DOHH2 (cell line): ENCODE measurements around the gene B3GALT6.

Experiments
- H3F3A ChIP-seq: fragments of 200-600 bp; sonication (generic), shearing (Covaris generic); 2 replicates; pipeline ENCODE4 v1.6.0; 2016; ENCODE audit warnings: antibody characterized with exemption, mild to moderate bottlenecking; ENCODE audit not compliant: control insufficient read depth, insufficient read depth
- H3K27ac ChIP-seq: fragments of 200-600 bp; sonication (generic); 2 replicates; pipeline ENCODE4 v1.5.1; 2014; ENCODE audit warnings: low read depth, mild to moderate bottlenecking, low read length, moderate library complexity
- H3K27me3 ChIP-seq: fragments of 200-600 bp; sonication (generic); 2 replicates; pipeline ENCODE4 v1.6.1; 2014; ENCODE audit warnings: mild to moderate bottlenecking, low read length, mixed read lengths; ENCODE audit not compliant: control insufficient read depth
- H3K36me3 ChIP-seq: fragments of 200-600 bp; sonication (generic); 2 replicates; pipeline ENCODE4 v1.6.1; 2014; ENCODE audit warnings: mild to moderate bottlenecking, low read length, moderate library complexity, mixed read lengths; ENCODE audit not compliant: control insufficient read depth
- H3K4me1 ChIP-seq: fragments of 200-600 bp; sonication (generic); 2 replicates; pipeline ENCODE4 v1.6.1; 2014; ENCODE audit warnings: mild to moderate bottlenecking, low read length, mixed read lengths; ENCODE audit not compliant: control insufficient read depth
- H3K4me2 ChIP-seq: fragments of 200-600 bp; sonication (generic); 2 replicates; pipeline ENCODE4 v1.6.0; 2014; ENCODE audit warnings: mild to moderate bottlenecking, low read length, moderate library complexity
- H3K4me3 ChIP-seq: fragments of 200-600 bp; sonication (generic); 2 replicates; pipeline ENCODE4 v1.5.1; 2014; ENCODE audit warnings: mild to moderate bottlenecking, low read length, mixed read lengths
- H3K79me2 ChIP-seq: fragments of 200-600 bp; sonication (generic); 2 replicates; pipeline ENCODE4 v1.6.1; 2014; ENCODE audit warnings: mild to moderate bottlenecking, low read length, mixed read lengths; ENCODE audit not compliant: control insufficient read depth
- H3K9me2 ChIP-seq: fragments of 200-600 bp; sonication (generic); replicated peaks from 2 replicates; pipeline ENCODE4 v1.6.1; 2014; ENCODE audit warnings: mild to moderate bottlenecking, low read length, mixed read lengths; ENCODE audit not compliant: control insufficient read depth
- H3K9me3 ChIP-seq: fragments of 200-600 bp; sonication (generic); 2 replicates; pipeline ENCODE4 v1.6.1; 2014; ENCODE audit warnings: antibody characterized with exemption, low read length, mixed read lengths; ENCODE audit not compliant: control insufficient read depth, insufficient read depth
- H4K20me1 ChIP-seq: fragments of 200-600 bp; sonication (generic); 2 replicates; pipeline ENCODE4 v1.6.0; 2014; ENCODE audit warnings: low read depth, mild to moderate bottlenecking, antibody characterized with exemption, low read length, moderate library complexity; ENCODE audit not compliant: control insufficient read depth, insufficient read depth
- EZH2phosphoT487 ChIP-seq: fragments of 200-600 bp; sonication (generic); IDR thresholded peaks from 2 replicates; pipeline ENCODE4 v1.6.1; 2017; ENCODE audit warnings: borderline replicate concordance, mild to moderate bottlenecking, antibody characterized with exemption, low read length, moderate library complexity, mixed read lengths
- TF ChIP-seq, protein P1 (sequence below): fragments of 200-600 bp; sonication (generic); IDR thresholded peaks from one replicate; pipeline ENCODE4 v1.5.1; 2014; ENCODE audit warnings: antibody characterized with exemption, mild to moderate bottlenecking, low read depth, low read length; ENCODE audit not compliant: poor library complexity, severe bottlenecking

B3GALT6 gene

DNA sequence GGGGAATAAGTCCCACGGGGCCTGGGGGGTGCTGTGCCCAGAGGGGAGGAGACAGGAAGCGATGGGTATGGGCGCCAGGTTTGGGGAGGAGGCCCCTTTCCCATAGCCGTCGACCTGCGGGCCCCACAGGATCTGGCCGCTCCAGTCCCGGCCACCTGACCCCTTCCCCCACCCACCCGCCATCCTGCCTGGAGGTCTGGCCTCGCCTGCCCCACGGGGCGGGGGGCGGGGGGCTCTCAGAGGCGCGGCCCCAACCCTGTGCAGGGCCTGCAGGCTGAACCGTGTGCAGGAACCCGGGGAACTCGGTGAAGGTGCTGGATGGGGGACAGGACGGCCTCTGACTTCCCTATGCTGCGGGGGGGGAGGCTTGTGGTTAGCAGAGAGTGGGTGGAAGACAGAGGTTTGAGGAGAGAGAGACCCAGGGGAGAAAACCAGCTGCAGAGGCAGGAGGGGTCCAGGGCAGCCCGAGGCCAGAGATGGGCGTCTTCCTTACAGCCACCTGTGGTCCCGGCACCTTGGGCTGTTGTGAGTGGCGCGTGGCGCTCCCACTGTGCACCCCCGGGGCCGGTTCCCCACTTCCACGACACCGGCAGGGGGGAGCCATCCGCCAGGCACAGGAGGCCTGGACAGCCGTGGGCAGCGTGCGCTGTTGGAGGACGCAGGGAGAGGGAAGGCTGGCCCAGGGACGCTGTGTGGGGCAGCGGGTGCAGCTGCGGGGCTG is 23.2 kb upstream of the B3GALT6 start:
- no peak overlapping the region for H3K4me2 ChIP-seq
- H3K4me3 ChIP-seq, result no peak overlapping the region

DNA sequence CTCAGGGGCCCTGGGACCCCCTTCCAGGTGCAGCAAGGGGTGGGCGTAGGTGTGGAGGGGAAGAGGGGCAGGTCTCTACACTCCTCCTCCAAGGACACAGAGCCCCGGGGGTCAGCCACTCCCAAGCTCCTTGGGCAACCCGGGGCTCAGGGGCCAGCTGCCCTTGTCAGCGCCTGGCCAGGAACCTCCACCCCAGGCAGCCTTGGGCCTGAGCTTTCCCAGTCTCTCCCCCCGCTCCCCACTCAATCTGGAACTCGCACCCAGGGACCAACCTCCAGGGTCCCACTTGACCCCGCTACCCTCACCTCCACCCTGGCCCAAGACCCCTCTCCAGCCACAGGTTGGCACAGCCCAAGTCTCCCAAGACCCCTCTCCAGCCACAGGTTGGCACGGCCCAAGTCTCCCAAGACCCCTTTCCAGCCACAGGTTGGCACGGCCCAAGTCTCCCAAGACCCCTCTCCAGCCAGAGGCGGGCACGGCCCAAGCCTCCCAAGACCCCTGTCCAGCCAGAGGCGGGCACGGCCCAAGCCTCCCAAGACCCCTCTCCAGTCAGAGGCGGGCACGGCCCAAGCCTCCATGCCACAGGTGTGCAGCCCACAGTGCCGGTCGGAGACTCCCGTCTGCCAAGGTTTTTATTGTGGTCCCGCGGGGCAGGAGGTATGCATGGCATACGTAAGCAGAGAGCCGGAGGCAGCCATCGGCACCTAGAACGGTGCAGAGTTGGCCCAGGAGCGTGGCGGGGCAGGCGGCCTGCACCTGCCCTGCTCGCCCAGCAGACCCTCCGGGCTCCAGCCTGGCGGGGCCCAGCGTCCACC is 21.1 kb upstream of the B3GALT6 start:
- no peaks in the 10 kb centered on the region for H3F3A ChIP-seq
- H3K27me3 ChIP-seq, result peaks cover 41% of the 10 kb centered on the region
- H3K27ac ChIP-seq, result no peak overlapping the region
- no peaks in the 10 kb centered on the region for H3K9me3 ChIP-seq
- H3K9me2 ChIP-seq, result no peaks in the 10 kb centered on the region
- TF ChIP-seq, protein P1, sequence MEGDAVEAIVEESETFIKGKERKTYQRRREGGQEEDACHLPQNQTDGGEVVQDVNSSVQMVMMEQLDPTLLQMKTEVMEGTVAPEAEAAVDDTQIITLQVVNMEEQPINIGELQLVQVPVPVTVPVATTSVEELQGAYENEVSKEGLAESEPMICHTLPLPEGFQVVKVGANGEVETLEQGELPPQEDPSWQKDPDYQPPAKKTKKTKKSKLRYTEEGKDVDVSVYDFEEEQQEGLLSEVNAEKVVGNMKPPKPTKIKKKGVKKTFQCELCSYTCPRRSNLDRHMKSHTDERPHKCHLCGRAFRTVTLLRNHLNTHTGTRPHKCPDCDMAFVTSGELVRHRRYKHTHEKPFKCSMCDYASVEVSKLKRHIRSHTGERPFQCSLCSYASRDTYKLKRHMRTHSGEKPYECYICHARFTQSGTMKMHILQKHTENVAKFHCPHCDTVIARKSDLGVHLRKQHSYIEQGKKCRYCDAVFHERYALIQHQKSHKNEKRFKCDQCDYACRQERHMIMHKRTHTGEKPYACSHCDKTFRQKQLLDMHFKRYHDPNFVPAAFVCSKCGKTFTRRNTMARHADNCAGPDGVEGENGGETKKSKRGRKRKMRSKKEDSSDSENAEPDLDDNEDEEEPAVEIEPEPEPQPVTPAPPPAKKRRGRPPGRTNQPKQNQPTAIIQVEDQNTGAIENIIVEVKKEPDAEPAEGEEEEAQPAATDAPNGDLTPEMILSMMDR, result no peak
- no peak for TF ChIP-seq EZH2phosphoT487
- no peak overlapping the region for H3K4me2 ChIP-seq
- H3K4me1 ChIP-seq, result peaks cover 37% of the 10 kb centered on the region
- 0 out of 2 replicates have a peak, but pooled peaks cover 5% of the 10 kb centered on the region for H4K20me1 ChIP-seq
- H3K36me3 ChIP-seq, result no peaks in the 10 kb centered on the region
- H3K4me3 ChIP-seq, result no peak overlapping the region
- no peaks in the 10 kb centered on the region for H3K79me2 ChIP-seq

More for the DNA sequence above, 23.2 kb upstream of the B3GALT6 start:
- Histone ChIP-seq H3K27me3 (peaks cover 60% of the 10 kb centered on the region), H3K36me3 (no peaks in the 10 kb centered on the region), H3K27ac (no peak overlapping the region), H3K9me3 (no peaks in the 10 kb centered on the region), H3K9me2 (no peaks in the 10 kb centered on the region), H3F3A (no peaks in the 10 kb centered on the region), H3K79me2 (no peaks in the 10 kb centered on the region), H4K20me1 (0 out of 2 replicates have a peak, but pooled peaks cover 5% of the 10 kb centered on the region), H3K4me1 (peaks cover 31% of the 10 kb centered on the region)
- TF ChIP-seq, protein P1, result no peak
- 0 out of 2 replicates have a peak, but pooled peaks have one; percentile 9 for TF ChIP-seq EZH2phosphoT487

DNA sequence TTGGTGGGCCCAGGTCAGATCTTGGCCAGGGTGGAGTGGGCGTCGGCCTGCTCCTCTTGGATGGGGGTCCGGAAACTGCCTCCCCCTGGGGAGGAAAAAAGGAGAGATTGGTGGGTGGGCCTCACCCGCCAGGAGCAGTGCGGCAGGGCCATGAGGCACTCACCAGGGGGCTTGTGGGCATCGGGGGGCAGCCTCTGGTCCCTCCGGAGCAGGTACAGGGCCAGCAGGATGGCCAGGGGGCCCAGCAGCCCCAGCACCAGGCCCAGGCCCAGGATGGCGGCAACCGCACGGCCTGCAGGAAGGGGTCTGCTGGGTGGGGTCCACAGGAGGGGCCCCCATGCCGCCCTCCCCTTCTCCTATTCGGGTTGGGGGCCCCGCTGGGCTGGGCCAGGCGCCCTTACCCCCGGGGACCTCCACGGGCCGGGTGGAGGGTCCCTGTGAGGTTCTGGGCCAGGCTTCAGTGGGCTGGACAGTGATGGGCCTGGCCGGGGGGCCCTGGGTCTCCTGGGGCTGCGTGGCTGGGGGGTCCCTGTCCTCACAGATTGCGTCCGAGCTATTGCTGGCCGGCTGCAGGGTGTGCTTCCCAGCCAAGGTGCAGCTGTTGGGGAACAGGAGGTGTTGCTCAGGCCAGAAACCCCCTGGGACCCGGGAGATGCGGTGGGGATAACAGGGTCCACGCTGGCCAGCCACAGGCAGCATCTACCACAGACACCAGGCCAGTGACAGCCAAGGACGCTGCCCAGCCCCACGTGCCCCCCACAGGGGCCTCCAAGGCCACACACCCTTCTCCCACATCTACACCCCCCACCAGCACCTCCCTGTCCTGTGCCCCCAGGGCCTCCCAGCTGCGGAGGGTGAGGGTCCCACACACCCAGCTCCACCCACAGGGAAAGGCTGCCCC is 20.2 kb upstream of the B3GALT6 start:
- Histone ChIP-seq H3K9me2 (no peaks in the 10 kb centered on the region), H4K20me1 (0 out of 2 replicates have a peak, but pooled peaks cover 2% of the 10 kb centered on the region), H3K4me3 (no peak overlapping the region), H3K27ac (no peak overlapping the region), H3K4me1 (peaks cover 29% of the 10 kb centered on the region), H3K79me2 (no peaks in the 10 kb centered on the region), H3K9me3 (no peaks in the 10 kb centered on the region), H3K36me3 (peaks cover 3% of the 10 kb centered on the region; the same call in 1 of the 2 replicates), H3K4me2 (no peak overlapping the region), H3F3A (no peaks in the 10 kb centered on the region), H3K27me3 (peaks cover 33% of the 10 kb centered on the region)
- TF ChIP-seq EZH2phosphoT487, result no peak
- TF ChIP-seq, protein P1, result no peak
